HL-60 (cell line): ENCODE measurements around the gene AURKB.

Experiments used
- CTCF ChIP-seq: IDR thresholded peaks from one replicate; pipeline ENCODE4 v1.5.1; 2011; ENCODE audit warnings: low read length, control low read depth, inconsistent platforms; ENCODE audit not compliant: insufficient read depth
- GABPA ChIP-seq: IDR thresholded peaks from 2 replicates; pipeline ENCODE4 v1.6.1; 2012; ENCODE audit warnings: low read depth
- POLR2AphosphoS5 ChIP-seq: IDR thresholded peaks from 2 replicates; pipeline ENCODE4 v1.6.1; 2012; ENCODE audit warnings: low read depth
- REST ChIP-seq: IDR thresholded peaks from 2 replicates; pipeline ENCODE4 v1.6.1; 2012; ENCODE audit warnings: low read depth; ENCODE audit not compliant: insufficient replicate concordance

GRCh38 chr17:8255499-8255898 is 45.1 kb upstream of the AURKB start:
- TF ChIP-seq GABPA (no peak), CTCF (no peak), POLR2AphosphoS5 (no peak), REST (no peak)
